ENCODE measurements around the gene ERFE.
"Not testable (repeated sequence)": the region's sequence is repeated elsewhere in the genome, so short reads cannot be mapped to it uniquely, and the experiment has no call there.

ERFE gene

GRCh38 chr2:238158509-238159070 is at the start of gene ERFE:
TSS of gene ERFE (plus strand) at chr2:238158970. CDS start at chr2:238159008, 38 bp downstream.
- peaks cover 10% of the 10 kb centered on the region for H3K4me1 ChIP-seq (ENCODE audit: control insufficient read depth, insufficient read depth, low read length)
- peak within 1 kb of the TSS; percentile 68 for H3K4me3 ChIP-seq (ENCODE audit: low read depth, low read length)
- no peaks in the 10 kb centered on the region for H3K9me3 ChIP-seq (ENCODE audit: control insufficient read depth, insufficient read depth, low read length)
- H3K27ac ChIP-seq (ENCODE audit: low read depth, low read length), result no peak within 1 kb of the TSS
- peaks cover 49% of the 10 kb centered on the region for H3K27me3 ChIP-seq (ENCODE audit: control insufficient read depth, insufficient read depth, low read length)
- H3K36me3 ChIP-seq (ENCODE audit: control insufficient read depth, insufficient read depth, low read length), result no peaks in the 10 kb centered on the region
- no peak within 1 kb of the TSS for H3K9ac ChIP-seq (ENCODE audit: low read depth, low read length)

GRCh38 chr2:238113611-238114010 is 45.2 kb upstream of the ERFE start:
- Histone ChIP-seq H3K9me3 (ENCODE audit: control insufficient read depth, insufficient read depth, low read length) (no peaks in the 10 kb centered on the region), H3K4me1 (ENCODE audit: control insufficient read depth, insufficient read depth, low read length) (0 out of 2 replicates have a peak, but pooled peaks cover 6% of the 10 kb centered on the region), H3K27me3 (ENCODE audit: control insufficient read depth, insufficient read depth, low read length) (no peaks in the 10 kb centered on the region), H3K36me3 (ENCODE audit: control insufficient read depth, insufficient read depth, low read length) (no peaks in the 10 kb centered on the region), H3K27ac (ENCODE audit: low read depth, low read length) (no peak overlapping the region), H3K9ac (ENCODE audit: low read depth, low read length) (no peak overlapping the region), H3K4me3 (ENCODE audit: low read depth, low read length) (no peak overlapping the region)

- Histone ChIP-seq H3K27me3 (ENCODE audit: control insufficient read depth, insufficient read depth, low read length) (no peaks in the 10 kb centered on the region), H3K4me3 (ENCODE audit: low read depth, low read length) (no peak overlapping the region), H3K9ac (ENCODE audit: low read depth, low read length) (no peak overlapping the region), H3K27ac (ENCODE audit: low read depth, low read length) (no peak overlapping the region), H3K9me3 (ENCODE audit: control insufficient read depth, insufficient read depth, low read length) (no peaks in the 10 kb centered on the region), H3K4me1 (ENCODE audit: control insufficient read depth, insufficient read depth, low read length) (no peaks in the 10 kb centered on the region), H3K36me3 (ENCODE audit: control insufficient read depth, insufficient read depth, low read length) (no peaks in the 10 kb centered on the region)
Observed at GRCh38 chr2:238114331-238114841, 44.4 kb upstream of the ERFE start.

- H3K9me3 ChIP-seq (ENCODE audit: control insufficient read depth, insufficient read depth, low read length), result no peaks in the 10 kb centered on the region
- H3K36me3 ChIP-seq (ENCODE audit: control insufficient read depth, insufficient read depth, low read length), result no peaks in the 10 kb centered on the region
- no peak overlapping the region for H3K4me3 ChIP-seq (ENCODE audit: low read depth, low read length)
- no peaks in the 10 kb centered on the region for H3K4me1 ChIP-seq (ENCODE audit: control insufficient read depth, insufficient read depth, low read length)
- H3K9ac ChIP-seq (ENCODE audit: low read depth, low read length), result no peak overlapping the region
- H3K27ac ChIP-seq (ENCODE audit: low read depth, low read length), result no peak overlapping the region
- no peaks in the 10 kb centered on the region for H3K27me3 ChIP-seq (ENCODE audit: control insufficient read depth, insufficient read depth, low read length)
Observed at GRCh38 chr2:238114851-238115660, 43.7 kb upstream of the ERFE start.

GRCh38 chr2:238115709-238116108 is 43.1 kb upstream of the ERFE start:
- not testable (repeated sequence) for H3K36me3 ChIP-seq (ENCODE audit: control insufficient read depth, insufficient read depth, low read length); H3K27ac ChIP-seq (ENCODE audit: low read depth, low read length); H3K9ac ChIP-seq (ENCODE audit: low read depth, low read length); H3K4me1 ChIP-seq (ENCODE audit: control insufficient read depth, insufficient read depth, low read length); H3K27me3 ChIP-seq (ENCODE audit: control insufficient read depth, insufficient read depth, low read length); H3K9me3 ChIP-seq (ENCODE audit: control insufficient read depth, insufficient read depth, low read length); H3K4me3 ChIP-seq (ENCODE audit: low read depth, low read length)

- no peaks in the 10 kb centered on the region for H3K27me3 ChIP-seq (ENCODE audit: control insufficient read depth, insufficient read depth, low read length)
- no peaks in the 10 kb centered on the region for H3K36me3 ChIP-seq (ENCODE audit: control insufficient read depth, insufficient read depth, low read length)
- H3K9ac ChIP-seq (ENCODE audit: low read depth, low read length), result no peak overlapping the region
- no peaks in the 10 kb centered on the region for H3K4me1 ChIP-seq (ENCODE audit: control insufficient read depth, insufficient read depth, low read length)
- H3K27ac ChIP-seq (ENCODE audit: low read depth, low read length), result no peak overlapping the region
- no peaks in the 10 kb centered on the region for H3K9me3 ChIP-seq (ENCODE audit: control insufficient read depth, insufficient read depth, low read length)
- no peak overlapping the region for H3K4me3 ChIP-seq (ENCODE audit: low read depth, low read length)
Observed at GRCh38 chr2:238116298-238117198, 42.2 kb upstream of the ERFE start.

- Histone ChIP-seq H3K36me3 (ENCODE audit: control insufficient read depth, insufficient read depth, low read length) (no peaks in the 10 kb centered on the region), H3K4me3 (ENCODE audit: low read depth, low read length) (no peak overlapping the region), H3K9ac (ENCODE audit: low read depth, low read length) (no peak overlapping the region), H3K27ac (ENCODE audit: low read depth, low read length) (no peak overlapping the region), H3K4me1 (ENCODE audit: control insufficient read depth, insufficient read depth, low read length) (no peaks in the 10 kb centered on the region), H3K27me3 (ENCODE audit: control insufficient read depth, insufficient read depth, low read length) (no peaks in the 10 kb centered on the region), H3K9me3 (ENCODE audit: control insufficient read depth, insufficient read depth, low read length) (no peaks in the 10 kb centered on the region)
Observed at GRCh38 chr2:238117199-238118154, 41.3 kb upstream of the ERFE start.

- Histone ChIP-seq H3K9me3 (ENCODE audit: control insufficient read depth, insufficient read depth, low read length) (no peaks in the 10 kb centered on the region), H3K9ac (ENCODE audit: low read depth, low read length) (no peak overlapping the region), H3K4me1 (ENCODE audit: control insufficient read depth, insufficient read depth, low read length) (no peaks in the 10 kb centered on the region), H3K36me3 (ENCODE audit: control insufficient read depth, insufficient read depth, low read length) (no peaks in the 10 kb centered on the region), H3K27ac (ENCODE audit: low read depth, low read length) (no peak overlapping the region), H3K27me3 (ENCODE audit: control insufficient read depth, insufficient read depth, low read length) (no peaks in the 10 kb centered on the region), H3K4me3 (ENCODE audit: low read depth, low read length) (no peak overlapping the region)
Observed at GRCh38 chr2:238119756-238120462, 38.9 kb upstream of the ERFE start.

GRCh38 chr2:238120463-238121298 is 38.1 kb upstream of the ERFE start:
- no peak overlapping the region for H3K4me3 ChIP-seq (ENCODE audit: low read depth, low read length)
- H3K9ac ChIP-seq (ENCODE audit: low read depth, low read length), result no peak overlapping the region
- no peaks in the 10 kb centered on the region for H3K9me3 ChIP-seq (ENCODE audit: control insufficient read depth, insufficient read depth, low read length)
- H3K36me3 ChIP-seq (ENCODE audit: control insufficient read depth, insufficient read depth, low read length), result no peaks in the 10 kb centered on the region
- H3K27me3 ChIP-seq (ENCODE audit: control insufficient read depth, insufficient read depth, low read length), result no peaks in the 10 kb centered on the region
- no peak overlapping the region for H3K27ac ChIP-seq (ENCODE audit: low read depth, low read length)
- H3K4me1 ChIP-seq (ENCODE audit: control insufficient read depth, insufficient read depth, low read length), result no peaks in the 10 kb centered on the region

Measured in HUES48 (cell line).